Stimulated activated CD4-positive, alpha-beta T cell treated with anti-CD3 and anti-CD28 coated beads, Interleukin-2, amount 100 ng/mL, for 48 hours (primary cell): ENCODE data around the gene COQ2.
A peak's percentile ranks its signal among the peaks of the same experiment; 100 is the strongest.
"Not testable (repeated sequence)": the region's sequence is repeated elsewhere in the genome, so short reads cannot be mapped to it uniquely, and the experiment has no call there.

ENCODE experiments used
- DNase-seq, 2 donors: peaks; one replicate each; pipeline ENCODE4 v3.0.0-alpha.2; 2020

The COQ2 gene

DNA sequence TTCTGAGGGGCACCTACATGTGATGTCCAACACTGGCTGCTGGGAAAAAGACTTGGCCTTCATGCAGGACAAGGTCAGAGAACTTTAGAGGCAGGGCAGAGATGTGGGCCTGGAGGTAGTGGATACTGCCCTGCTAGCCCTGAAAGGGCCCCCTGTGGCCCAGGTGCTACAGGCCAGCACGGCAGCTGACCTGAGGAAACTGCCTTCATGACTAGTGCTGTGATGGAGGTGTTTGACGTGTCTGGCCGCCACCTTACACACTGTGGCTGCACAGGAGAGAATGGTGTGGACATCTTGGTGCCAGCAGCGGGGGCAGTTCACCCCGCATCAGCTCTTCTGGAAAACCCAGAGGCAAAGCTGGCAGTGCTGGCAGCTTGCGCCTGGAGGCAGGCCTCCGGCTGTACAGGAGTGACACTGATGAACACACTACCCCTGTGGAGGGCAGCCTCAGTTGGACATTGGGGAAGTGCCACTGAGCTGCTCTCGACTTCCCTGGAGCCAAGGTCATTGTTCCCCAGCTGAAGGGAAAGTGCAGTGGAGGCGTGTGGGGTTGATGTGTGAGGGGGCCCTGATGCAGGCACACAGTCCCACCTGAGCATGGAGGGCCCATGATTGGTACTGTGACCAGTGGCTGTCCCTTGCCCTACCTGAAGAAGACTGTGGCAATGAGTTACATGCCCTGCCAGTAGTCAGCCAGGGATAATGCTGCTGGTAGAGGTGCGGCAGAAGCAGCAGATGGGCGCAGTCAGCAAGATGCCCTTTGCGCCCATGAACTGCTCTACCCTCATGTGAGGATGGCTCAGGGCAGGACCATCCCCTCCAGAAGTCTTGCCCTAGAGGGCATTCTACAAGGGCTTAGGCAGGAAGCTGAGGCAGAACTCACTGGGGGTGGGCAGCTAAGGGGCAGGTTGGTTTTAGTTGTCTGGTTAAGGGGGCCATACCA is 36.9 kb downstream of the COQ2 start:
- DNase-seq, result no peak

DNA sequence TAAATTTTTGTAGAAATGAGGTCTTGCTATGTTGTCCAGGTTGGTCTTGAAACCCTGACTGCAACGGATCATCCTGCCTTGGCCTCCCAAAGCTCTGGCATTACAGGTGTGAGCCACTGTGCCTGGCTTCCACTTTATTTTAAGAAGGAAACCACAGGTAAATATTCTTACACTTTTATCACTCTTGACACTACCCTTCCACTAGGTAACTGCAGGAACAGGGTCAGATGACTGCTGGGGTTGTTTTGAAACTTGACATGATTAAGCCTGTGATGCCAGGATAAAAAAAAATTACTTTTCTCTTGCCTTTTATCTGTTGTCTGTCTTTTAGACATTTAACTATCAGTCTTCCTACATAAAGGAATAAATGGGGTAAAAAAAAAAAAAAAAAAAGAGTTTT is 43.5 kb downstream of the COQ2 start:
- no peak for DNase-seq

DNA sequence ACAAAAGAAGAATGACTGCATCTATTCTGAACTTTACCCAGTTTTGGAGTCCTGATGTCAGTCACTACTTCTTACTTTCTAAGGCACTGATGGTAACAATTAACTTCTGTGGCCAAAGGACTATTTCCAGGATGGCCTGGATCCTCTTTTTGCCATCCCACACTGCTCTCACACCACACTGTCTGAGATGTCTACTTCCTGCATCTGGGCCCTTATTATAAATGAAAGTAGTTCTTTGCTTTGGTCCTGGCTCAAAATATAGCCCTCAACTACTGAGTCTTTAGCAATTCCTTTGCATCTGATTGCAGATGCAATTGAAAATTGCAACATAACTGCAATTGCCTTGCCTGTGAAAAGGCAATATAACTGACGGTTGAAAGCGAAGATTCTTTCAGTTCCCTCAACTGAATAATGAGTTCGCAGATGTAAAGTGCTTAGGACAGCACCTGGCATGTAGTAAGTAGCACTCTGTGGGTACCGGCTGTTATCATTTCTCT is 44.2 kb downstream of the COQ2 start:
- DNase-seq, result no peak

DNA sequence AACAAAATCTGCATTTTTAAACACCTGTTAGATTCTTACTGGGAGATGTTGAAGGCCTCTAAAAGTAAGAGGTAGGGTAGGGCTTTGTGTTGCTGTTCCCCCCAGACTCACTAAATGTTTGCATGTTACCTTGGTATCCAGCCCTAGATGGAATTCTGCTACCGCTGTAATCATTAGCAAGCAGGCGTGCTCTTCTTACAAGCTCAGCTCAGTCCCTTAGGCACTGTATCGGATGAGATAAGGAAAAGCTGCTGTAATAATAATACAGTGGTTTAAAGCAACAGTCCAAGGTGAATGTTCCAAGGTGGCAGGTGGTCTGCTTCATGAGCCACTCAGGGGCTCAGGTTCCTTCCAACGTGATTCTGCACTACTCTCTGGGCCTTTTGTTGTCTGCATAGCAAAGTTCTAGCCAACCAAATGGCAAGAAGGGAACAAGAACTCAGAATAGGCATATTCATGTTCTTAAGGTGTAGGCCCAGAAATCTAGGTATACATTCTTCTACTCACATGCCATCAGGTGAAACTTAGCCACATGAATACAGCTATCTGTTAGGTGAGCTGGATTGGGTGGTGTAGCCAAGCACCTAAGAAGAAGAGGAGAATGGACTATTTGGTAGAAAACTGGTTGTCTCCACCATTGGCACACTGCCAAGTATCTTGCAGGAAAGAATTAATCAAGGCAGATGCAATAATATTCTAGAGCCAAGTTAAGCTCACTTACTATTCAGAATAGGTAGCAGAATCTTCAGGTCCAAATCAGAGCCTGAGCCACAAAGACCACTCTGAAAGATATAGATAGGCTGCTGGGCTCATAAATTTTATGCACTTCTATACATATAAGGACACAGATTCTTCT is 46.0 kb downstream of the COQ2 start:
- DNase-seq, result no peak

DNA sequence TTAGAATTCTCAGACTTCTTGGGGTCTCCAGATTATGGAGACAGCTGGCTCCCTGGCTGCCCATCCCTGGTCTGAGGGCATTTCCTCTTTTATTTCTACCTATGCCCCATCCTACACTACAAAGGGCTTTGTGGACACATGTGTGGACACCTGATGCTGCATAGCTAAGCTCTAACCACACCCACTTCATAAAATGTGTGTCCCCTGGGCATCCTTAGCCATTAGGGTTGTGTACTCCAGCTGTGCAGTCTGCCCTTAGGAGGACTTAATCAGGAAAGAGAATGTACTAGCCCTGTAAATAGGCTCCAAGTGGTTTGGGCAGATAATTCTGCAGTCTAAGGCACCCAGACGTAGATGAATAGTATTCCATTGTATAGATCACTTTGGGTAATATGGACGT is 47.0 kb downstream of the COQ2 start:
- DNase-seq, result no peak

DNA sequence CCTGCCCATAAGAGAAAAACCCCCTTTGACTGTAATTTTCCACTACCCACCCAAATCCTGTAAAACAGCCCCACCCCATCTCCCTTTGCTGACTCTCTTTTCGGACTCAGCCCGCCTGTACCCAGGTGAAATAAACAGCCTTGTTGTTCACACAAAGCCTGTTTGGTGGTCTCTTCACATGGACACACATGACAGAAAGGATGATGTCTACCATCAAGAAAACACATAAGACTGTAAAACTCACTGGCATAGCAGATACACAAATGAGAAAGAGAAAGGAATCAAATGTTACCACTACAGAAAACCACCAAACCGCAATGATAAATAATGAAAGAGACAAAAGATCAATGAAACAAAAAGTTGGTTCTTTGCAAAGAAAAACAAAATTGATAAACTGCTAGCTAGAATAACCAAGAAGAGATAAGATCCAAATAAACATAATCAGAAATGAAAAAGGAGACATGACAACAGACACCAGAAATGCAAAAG is 48.9 kb downstream of the COQ2 start:
- DNase-seq, result not testable (repeated sequence)

DNA sequence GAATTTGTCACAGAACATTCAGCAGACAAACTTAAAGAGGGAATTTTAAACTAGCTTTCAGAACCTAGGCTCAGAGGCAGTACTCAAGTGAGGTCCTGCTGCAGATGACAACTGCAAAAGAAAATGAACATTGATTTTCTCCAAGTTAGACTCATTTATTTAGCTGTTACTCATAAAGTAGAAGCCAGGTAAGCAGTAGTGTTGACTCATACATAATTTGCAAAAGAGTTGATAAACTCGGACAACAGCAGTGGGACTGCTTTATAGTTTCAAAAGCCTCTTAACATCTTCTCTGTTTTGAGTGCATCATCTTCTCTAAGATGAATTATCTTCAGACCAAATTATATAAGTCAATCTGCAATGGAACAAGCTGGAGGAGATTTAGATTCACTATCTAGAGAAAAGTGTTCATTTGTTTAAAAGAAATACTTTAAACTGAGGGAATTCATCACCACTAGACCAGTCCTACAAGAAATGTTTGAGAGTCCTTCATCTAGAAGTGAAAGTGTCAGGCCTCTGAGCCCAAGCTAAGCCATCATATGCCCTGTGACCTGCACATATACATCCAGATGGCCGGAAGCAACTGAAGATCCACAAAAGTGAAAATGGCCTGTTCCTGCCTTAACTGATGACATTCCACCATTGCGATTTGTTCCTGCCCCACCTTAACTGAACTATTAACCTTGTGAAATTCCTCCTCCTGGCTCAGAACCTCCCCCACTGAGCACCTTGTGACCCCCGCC is 49.5 kb downstream of the COQ2 start:
- no peak for DNase-seq

DNA sequence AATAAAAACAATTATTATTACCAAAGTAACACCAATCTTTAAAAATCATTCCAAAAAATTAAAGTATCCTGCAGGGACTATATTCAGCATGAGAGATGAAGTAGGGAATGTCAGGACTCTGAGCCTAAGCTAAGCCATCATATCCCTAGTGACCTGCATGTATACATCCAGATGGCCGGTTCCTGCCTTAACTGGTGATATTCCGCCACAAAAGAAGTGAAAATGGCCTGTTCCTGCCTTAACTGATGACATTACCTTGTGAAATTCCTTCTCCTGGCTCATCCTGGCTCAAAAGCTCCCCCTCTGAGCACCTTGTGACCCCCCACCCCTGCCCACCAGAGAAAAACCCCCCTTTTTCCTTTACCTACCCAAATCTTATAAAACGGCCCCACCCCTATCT is 50.2 kb downstream of the COQ2 start:
- not testable (repeated sequence) for DNase-seq

DNA sequence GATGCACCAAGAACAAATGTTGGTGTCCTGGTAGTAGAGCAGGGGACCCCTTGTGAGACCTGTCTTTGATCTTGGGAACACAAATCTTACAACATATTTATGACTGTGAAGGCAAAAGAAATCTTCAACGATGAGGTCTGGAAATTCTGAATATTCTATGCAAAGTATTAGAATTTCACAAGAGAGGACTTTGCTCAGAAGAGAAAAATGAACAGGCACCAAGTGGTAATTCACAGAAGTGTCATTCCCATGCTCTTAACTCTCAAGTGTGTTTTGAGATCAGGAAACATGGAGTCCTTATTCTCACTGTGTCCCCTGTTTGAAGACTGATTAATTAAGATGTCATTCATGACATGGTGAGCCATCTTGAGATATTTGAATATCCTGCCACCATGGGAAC is 52.5 kb downstream of the COQ2 start:
- no peak for DNase-seq

DNA sequence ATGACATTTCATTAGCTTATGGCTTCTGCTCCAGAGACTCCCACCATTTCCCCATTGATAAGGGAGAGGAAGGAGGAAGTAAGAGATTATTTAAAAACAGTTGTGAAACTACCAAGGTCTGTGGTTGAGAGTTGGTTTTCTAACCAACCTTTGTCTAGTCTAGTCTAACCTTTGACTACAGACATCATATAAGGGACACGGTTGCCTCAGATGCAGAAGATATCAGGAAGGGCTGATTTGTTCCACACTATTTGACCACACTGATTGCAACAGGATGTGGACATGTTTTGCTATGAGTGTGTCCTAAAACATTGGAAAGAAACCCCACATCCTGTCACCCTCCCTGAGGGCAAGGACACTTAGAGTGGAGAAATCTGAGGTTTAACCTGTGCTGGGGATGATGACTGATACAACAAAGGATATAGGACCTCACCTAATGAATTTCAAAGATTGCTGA is 53.0 kb downstream of the COQ2 start:
- no peak for DNase-seq

DNA sequence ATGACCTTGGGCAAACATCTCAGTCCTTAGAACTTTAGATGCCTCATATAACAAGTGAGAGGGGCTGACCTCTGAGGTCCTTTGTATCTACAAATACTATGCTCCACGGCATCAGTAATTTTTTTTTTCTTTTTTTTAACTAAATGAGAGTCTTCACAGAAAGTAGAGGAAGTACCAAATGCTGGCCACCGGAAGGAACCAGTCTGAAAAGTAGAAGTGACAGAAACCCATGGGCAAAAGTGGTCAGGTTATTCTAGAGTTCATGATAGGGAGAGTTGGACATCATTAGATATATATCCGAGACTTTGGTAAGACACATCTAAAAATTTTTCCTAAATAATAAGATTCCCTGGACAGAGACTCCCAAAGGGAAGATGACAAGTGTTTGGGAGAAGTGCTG is 53.7 kb downstream of the COQ2 start:
- DNase-seq, result no peak

DNA sequence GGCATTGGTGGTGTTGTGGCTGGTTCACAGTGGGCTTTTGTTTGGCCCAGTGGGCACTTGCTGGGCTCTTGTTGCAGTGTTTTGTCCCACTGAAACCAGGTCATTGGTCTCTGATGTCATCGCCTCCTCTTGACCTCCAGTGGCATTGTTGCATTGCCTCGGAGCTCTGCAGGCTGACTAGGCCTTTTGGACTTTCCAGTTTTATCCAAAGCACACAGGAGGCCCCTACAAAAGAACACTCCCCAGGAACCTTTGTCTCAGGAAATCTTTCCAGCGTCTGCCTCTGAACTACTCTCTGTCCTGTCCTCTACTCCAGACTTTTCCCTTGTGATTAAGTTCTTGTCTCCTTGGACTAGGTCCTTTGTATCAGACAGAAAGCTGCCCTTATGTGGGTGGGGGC is 54.8 kb downstream of the COQ2 start:
- DNase-seq, result no peak

DNA sequence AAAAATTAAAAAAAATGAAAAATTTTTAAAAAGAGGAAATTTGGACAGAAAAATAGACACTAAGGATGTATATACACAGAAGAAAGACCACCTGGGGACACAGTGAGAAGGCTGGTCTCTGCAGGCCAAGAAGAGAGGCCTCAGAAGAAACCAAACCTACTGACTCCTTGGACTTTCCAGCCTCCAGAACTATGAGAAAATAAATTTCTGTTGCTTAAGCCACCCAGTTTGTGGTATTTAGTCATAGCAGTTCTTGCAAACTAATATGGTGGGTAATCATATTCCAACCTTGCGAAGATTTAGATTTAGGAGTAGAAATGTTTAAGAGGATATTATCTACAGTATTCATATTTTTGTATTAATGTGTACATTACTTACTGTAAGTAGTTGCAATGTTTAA is 56.4 kb downstream of the COQ2 start:
- no peak for DNase-seq

DNA sequence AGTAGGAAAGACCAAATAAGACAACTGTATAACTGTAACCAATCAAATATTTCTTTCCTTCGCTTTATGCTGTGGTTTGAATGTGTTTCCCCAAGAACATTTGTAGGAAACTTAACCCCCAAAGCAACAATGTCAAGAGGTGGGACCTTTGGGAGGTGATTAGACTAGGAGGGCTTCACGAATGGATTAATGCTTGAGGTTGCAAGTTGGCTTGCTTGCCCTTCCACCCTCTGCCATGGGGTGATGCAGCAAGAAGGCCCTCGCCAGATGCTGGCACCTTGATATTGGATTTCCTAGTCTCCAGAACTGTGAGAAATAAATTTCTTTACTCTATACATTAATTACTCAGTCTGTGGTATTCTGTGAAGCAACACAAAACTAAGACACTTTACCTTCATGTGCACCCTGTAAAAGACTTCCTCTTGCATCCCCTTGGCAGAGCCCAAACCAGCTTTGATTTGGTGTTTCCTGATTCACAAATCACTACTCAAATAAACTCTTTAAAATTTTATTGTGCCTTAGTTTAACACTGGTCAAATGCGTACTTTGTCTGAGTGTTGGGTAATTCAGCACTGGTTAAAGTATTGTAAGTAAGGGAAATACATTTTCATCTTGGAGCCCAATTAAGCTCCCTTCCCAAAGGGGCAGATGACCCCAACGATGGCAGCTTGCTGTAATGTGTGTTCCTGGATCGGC is 59.9 kb downstream of the COQ2 start:
- DNase-seq, result no peak

DNA sequence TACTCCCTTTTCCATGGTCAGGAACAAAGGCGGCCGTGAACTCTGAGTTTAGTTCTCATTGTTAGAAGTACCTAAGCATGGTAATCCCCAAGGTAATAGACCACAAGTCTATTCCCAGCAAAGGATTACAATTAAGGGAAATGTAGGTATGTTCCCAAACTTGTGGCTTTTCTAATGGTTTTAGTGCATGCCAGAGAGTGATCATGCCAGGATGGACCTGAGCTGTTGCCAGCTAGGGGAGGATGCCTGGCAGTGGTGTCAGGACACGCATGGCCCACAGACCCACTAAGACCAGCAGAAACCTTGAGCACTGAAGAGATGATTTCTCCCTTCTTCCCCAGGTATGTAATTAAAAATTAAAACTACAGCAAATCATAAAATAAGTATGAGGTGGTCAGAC is 60.8 kb downstream of the COQ2 start:
- DNase-seq, result no peak

DNA sequence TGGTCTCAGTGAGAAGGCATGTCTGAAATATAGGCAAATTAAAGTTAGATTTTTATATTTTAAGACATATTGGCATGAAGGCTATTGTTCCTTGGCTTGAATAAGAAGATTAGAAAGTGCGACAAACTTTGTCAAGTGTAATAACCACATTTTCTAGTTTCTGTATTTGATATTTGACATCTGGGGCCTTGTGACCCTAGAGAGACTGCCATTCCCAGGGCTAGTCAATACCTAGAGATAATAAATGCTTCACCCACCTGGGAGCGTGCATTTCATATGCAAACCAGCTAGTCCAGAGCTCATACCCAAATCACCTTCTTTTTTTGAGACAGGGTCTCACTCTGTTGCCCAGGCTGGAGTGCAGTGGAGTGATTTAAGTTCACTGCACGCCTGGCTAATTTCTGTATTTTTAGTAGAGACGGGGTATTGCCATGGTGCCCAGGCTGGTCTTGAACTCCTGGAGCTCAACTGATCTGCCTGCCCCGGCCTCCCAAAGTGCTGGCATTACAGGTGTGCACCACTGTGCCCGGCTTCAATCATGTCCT is 62.6 kb downstream of the COQ2 start:
- DNase-seq, result no peak

DNA sequence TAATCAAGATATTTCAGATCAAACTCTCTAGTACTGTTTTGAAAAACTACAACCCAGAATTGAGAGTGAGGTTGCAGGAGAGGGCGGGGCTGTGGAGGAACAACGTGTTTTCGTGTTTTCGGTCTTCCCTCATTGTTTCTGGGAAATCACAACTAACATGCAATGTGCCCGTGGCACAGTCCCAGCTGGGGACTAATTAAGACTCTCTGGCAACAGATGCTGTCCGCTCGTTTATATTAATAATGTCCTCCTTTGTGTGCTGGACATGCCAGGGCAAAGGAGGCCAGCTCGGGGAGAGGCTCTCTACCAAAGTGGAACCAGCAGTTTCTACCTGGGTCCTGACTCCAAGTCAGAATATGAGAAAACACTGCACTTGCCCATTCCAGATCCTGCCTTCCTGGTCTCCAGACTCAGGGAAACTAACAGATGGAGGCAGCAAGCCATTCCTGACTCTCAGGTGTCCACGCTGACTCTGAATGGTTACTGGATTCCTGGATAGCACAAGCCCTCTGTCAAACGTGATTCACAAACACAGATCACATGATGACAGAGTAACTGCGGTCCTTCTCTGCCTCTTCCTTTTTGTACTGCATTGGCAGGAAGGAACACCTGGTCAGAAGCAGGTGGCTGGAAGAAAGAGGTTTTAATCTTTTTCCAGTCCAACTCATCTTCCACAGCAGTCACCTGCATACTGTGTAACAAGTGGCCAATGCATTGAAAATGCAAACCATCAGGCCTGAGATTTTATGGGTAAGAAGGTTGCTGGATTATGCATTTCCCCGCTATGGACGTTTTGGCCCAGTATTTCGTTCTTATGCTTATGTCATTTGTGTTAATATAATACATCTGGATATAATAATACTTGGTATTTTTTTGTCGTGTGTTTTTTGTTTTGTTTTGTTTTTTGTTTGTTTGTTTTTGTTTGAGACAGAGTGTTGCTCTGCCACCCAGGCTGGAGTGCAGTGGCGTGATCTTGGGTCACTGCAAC is 65.0 kb downstream of the COQ2 start:
- peak; percentile 60 to 62 for DNase-seq

DNA sequence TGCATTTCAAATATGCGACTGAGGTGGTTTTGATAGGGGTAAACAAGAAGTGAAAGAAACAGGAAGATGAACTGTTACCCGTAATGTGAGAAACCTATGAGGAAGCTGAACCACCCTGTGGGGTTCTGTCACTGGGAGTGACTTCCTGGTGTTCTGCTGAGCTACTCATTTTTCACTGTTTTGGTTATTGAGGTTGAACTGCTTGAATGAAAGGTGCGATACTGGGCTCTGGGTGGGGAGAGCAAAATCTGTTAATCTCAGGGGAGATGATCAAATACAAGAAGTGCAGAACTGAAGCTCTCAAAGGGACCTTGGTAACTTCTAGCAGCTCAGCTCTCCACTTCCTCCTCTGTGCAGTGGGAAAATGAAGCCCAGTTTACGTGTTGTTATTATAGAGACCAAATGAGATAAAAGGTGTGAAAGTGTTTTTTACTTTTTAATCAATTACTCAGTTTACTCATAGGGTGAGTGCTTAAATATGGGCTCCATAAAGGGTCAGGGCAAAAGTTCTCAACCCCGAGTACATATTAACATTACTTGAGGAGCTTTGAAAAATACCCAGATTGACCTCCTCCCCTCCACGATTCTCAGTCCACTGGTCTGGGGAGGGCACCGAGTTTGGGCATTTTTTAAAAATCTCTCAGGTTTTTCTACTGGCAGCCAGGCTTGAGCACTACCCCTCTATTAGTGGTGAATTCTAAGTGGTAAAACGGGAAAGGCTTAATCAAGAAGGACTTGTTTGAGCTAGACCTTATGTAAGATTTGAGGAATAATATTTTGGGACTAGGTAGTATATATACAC is 66.7 kb downstream of the COQ2 start:
- DNase-seq, result peak in 1 of 2 donors; percentile 27

DNA sequence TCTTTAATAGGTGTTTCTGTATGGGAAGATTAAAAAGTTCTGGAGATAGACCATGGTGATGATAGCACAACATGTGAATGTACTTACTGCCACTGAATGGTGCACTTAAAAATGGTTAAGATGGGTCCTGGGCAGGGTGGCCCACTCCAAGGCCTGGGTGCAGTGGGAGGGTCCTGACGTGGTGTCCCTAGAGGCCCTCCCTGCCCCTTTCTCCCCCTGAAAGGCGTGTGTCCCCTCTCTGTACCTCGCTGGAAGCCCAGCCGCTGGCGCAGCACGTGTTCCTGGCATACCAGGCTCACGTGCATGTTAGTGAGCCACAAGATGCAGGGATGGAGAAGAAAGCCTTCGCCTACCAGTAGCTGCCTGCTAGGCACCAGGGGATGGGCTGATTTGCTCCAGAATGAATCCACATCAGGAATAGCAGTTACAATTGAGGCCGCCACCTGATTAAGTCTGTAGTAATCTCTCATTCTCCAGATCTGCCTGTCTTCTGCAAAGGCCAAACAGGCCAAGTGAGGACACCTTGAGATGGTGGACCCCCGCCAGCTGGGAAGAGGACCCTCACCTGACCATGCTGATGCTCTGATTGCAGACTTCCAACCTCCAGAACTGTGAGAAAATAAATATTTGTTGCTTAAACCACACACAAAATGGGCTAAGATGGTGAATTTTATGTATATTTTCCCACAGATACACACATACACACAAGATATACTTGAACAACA is 67.5 kb downstream of the COQ2 start:
- DNase-seq, result no peak
